ENCODE data around the gene NAPEPLD. TPM values are rescaled to one million over a fixed set of nuclear protein-coding genes. Genes with fewer than 3 reads are reported as not detected.

Gene NAPEPLD
- total and polyA plus RNA-seq, 2 of the 8 experiments (the other 6 are each of a cell fraction or from before 2014, with no cell fraction given): 4.2 to 9.9 TPM

GRCh38 chr7:103071000-103071399 lies 77.9 kb downstream of the NAPEPLD start:
- no peak for TF ChIP-seq ATF3 (IDR thresholded peaks at IDR 0.05; ENCODE audit: insufficient read depth, low read depth, low read length)
- no peak for TF ChIP-seq PHF8 (conservative IDR thresholded peaks at IDR 0.05; ENCODE audit: low read depth, low read length)
- no peak for TF ChIP-seq KDM1A (IDR thresholded peaks at IDR 0.05; ENCODE audit: borderline replicate concordance, low read length)
- no peak for TF ChIP-seq GTF2F1 (IDR thresholded peaks at IDR 0.05; ENCODE audit: borderline replicate concordance, low read depth, low read length)
- no peak for TF ChIP-seq RBBP5 (IDR thresholded peaks at IDR 0.05; ENCODE audit: borderline replicate concordance, low read depth, low read length)
- TF ChIP-seq BRCA1 (IDR thresholded peaks at IDR 0.05; ENCODE audit: low read depth, low read length): no peak
- TF ChIP-seq GABPA (IDR thresholded peaks at IDR 0.05; ENCODE audit: borderline replicate concordance, insufficient read depth, low read length): no peak
- TF ChIP-seq YY1 (IDR thresholded peaks at IDR 0.05; ENCODE audit: low read depth, low read length): no peak
- TF ChIP-seq BCL11A (IDR thresholded peaks at IDR 0.05; ENCODE audit: low read depth in 2 of 2, low read length in 2 of 2): no peak
- TF ChIP-seq NRF1 (IDR thresholded peaks at IDR 0.05; ENCODE audit: low read depth, low read length): no peak
- no peak for TF ChIP-seq SRF (IDR thresholded peaks at IDR 0.05; ENCODE audit: low read depth, low read length)
- no peak for TF ChIP-seq TBP (IDR thresholded peaks at IDR 0.05; ENCODE audit: low read depth, low read length)
- TF ChIP-seq ASH2L (IDR thresholded peaks at IDR 0.05; ENCODE audit: low read length): no peak
- Histone ChIP-seq H4K5ac (ENCODE audit: insufficient read length, low read depth, low read length) (no peak overlapping the region), H3K27ac (ENCODE audit: low read depth, low read length) (no peak overlapping the region), H2BK20ac (ENCODE audit: low read length) (no peak overlapping the region), H2AK5ac (ENCODE audit: low read depth, low read length) (no peak overlapping the region), H3K36me3 (ENCODE audit: control insufficient read depth in 2 of 4, insufficient read depth in 4 of 4, low read length in 3 of 4) (no peaks in the 10 kb centered on the region; a peak in 1 of 8 replicates), H3K4me2 (ENCODE audit: insufficient read depth in 1 of 2, low read depth in 2 of 2, low read length in 2 of 2) (no peak overlapping the region), H3K56ac (replicated peaks; ENCODE audit: insufficient read length, low read depth, low read length) (no peak overlapping the region), H3K4ac (replicated peaks; ENCODE audit: insufficient read length, low read depth, low read length) (no peak overlapping the region), H2AFZ (ENCODE audit: low read length) (no peak overlapping the region), H3K4me3 (ENCODE audit: extremely low read depth in 1 of 4, insufficient read depth in 2 of 4, low read depth in 3 of 4, low read length in 4 of 4) (no peak overlapping the region), H3K14ac (ENCODE audit: insufficient read length) (no peak overlapping the region), H4K91ac (replicated peaks; ENCODE audit: insufficient read length, low read length) (no peak overlapping the region), H3K9ac (replicated peaks in 1 of 4; ENCODE audit: extremely low read depth in 1 of 4, low read depth in 3 of 4, low read length in 3 of 4) (no peak overlapping the region), H2BK5ac (ENCODE audit: low read depth, low read length) (no peak overlapping the region), H3K23ac (ENCODE audit: insufficient read length) (no peak overlapping the region), H3K23me2 (ENCODE audit: low read depth, low read length) (peaks cover 10% of the 10 kb centered on the region), H4K8ac (ENCODE audit: extremely low read depth, insufficient read depth, low read length) (no peak overlapping the region), H3K18ac (ENCODE audit: extremely low read depth, low read length) (no peak overlapping the region), H4K20me1 (replicated peaks in 1 of 2; ENCODE audit: control insufficient read depth in 1 of 2, insufficient read depth in 2 of 2, low read length in 2 of 2) (no peaks in the 10 kb centered on the region), H3K27me3 (replicated peaks in 1 of 4; ENCODE audit: control insufficient read depth in 3 of 4, extremely low read depth in 1 of 4, insufficient read depth in 3 of 4, low read length in 3 of 4) (no peaks in the 10 kb centered on the region), H2BK15ac (ENCODE audit: low read length) (no peak overlapping the region), H3K79me1 (ENCODE audit: low read depth, low read length) (no peaks in the 10 kb centered on the region), H2BK120ac (replicated peaks; ENCODE audit: low read depth, low read length) (no peak overlapping the region), H3K4me1 (replicated peaks in 1 of 4; ENCODE audit: control insufficient read depth in 3 of 4, insufficient read depth in 4 of 4, low read length in 3 of 4) (peaks cover 0 to 3% (median 0%) of the 10 kb centered on the region in 4 experiments; a peak in 1 of 7 replicates), H3K79me2 (ENCODE audit: control insufficient read depth in 1 of 2, insufficient read depth in 2 of 2, low read length in 2 of 2) (peaks cover 0 to 4% of the 10 kb centered on the region in 2 experiments; a peak in 2 of 4 replicates), H2BK12ac (ENCODE audit: low read depth, low read length) (no peak overlapping the region), H3K9me3 (ENCODE audit: insufficient read depth in 2 of 2, low read depth in 1 of 2, low read length in 1 of 2) (peaks cover 2 to 14% of the 10 kb centered on the region in 2 experiments; a peak in 3 of 4 replicates)
- ChIA-PET CTCF (ENCODE audit: partially characterized antibody) (interaction anchor here (1.1 to 4.0 kb wide), 2 partner anchors 9 to 105 kb away, joined by 3 to 25 read pairs; no protein-coding TSS in a partner anchor), POLR2A (ENCODE audit: partially characterized antibody) (no interaction called here)
- FAIRE-seq (no peak), DNase-seq (ENCODE audit: low read depth in 1 of 2, low spot score in 2 of 2) (no peak)
- 91% methylated on average over 2 of the region's 2 CpGs; no CpG with 5 or more reads in 1 of the 2 experiments for WGBS, 2 experiments (ENCODE audit: extremely low coverage in 1 of 2, insufficient coverage in 1 of 2, insufficient read length in 1 of 2, insufficient replicate concordance in 2 of 2, low coverage in 1 of 2, low lambda C conversion rate in 2 of 2, missing lambda C conversion rate in 1 of 2)

Data from H1 (cell line).